Endothelial cell of umbilical vein (primary cell): ENCODE measurements around the gene RFNG.

ENCODE experiments used
- CTCF ChIP-seq, 2 donors: IDR thresholded peaks; 1 replicate in 1 of 2; 2 replicates in 1 of 2; pipeline ENCODE4 v1.5.1; 2011; ENCODE audit warnings: low read length in 2 of 2, mild to moderate bottlenecking in 2 of 2, moderate library complexity in 2 of 2, control low read depth in 1 of 2, inconsistent platforms in 1 of 2, low read depth in 1 of 2; ENCODE audit not compliant: insufficient read depth in 1 of 2; ENCODE audit errors: extremely low read depth in 1 of 2
- POLR2A ChIP-seq: IDR thresholded peaks from 2 replicates; pipeline ENCODE4 v1.6.1; 2012; ENCODE audit warnings: low read depth, mild to moderate bottlenecking, control low read depth, low read length

DNA sequence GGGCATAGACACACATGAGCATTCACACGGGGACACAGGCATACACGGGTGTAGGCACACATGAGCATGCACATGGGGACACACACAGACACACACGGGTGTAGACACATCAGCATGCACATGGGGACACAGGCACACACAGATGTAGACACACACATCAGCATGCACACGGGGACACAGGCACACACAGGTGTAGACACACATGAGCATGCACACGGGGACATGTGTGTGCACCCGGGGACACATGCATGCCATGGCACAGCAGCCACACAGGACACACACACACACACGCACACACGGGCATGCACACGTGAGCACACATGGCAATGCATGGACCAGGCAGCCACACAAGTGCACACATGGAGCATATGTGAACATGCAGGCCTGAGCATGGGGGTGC, 9.0 kb downstream of the RFNG start:
- TF ChIP-seq CTCF (IDR thresholded peaks at IDR 0.05; ENCODE audit: extremely low read depth in 1 of 2, insufficient read depth in 1 of 2, low read depth in 1 of 2, low read length in 2 of 2) (no peak), POLR2A (no peak)
